Measurements from ENCODE around the gene KCNQ1. TPM values are rescaled to one million over a fixed set of nuclear protein-coding genes. Genes with fewer than 3 reads are reported as not detected.

KCNQ1 gene
- total and polyA plus RNA-seq, 2 of the 13 experiments (the other 11 are each of a cell fraction or from before 2014, with no cell fraction given), result 0.02 to 0.08 TPM

- H3K36me3 ChIP-seq (replicated peaks in 1 of 2; ENCODE audit: control insufficient read depth in 1 of 2, insufficient read depth in 2 of 2, low read length in 2 of 2), result no peaks in the 10 kb centered on the region
- no peak for FAIRE-seq
- intact Hi-C loops (cut with micrococcal nuclease; ENCODE audit: unreplicated experiment), result no loop called here
- BruUV-seq (replicated peaks), result no TSS peak
- in situ Hi-C loops (cut with HindIII; ENCODE audit: extremely low pct_ligation_motif_present, low pct_unique_long_range_greater_than_20kb), result no loop called here
- H3K4me3 ChIP-seq (replicated peaks in 1 of 3; ENCODE audit: insufficient read depth in 1 of 3, low read depth in 2 of 3, low read length in 3 of 3), result no peak overlapping the region
- no peak overlapping the region for H3K4me2 ChIP-seq (ENCODE audit: low read depth, low read length)
- peaks cover 18% of the 10 kb centered on the region for H3K4me1 ChIP-seq (ENCODE audit: insufficient read depth, low read length)
- TF ChIP-seq ZIK1 (CRISPR knock-in tag; IDR thresholded peaks at IDR 0.05; ENCODE audit: borderline replicate concordance, low read depth) (no peak), NFATC3 (CRISPR knock-in tag; IDR thresholded peaks at IDR 0.05) (no peak), RORA (CRISPR knock-in tag; IDR thresholded peaks at IDR 0.05) (no peak), ZNF180 (CRISPR knock-in tag; IDR thresholded peaks at IDR 0.05; ENCODE audit: borderline replicate concordance, low read depth) (no peak), ZNF737 (CRISPR knock-in tag; IDR thresholded peaks at IDR 0.05; ENCODE audit: borderline replicate concordance) (no peak), NR1H2 (CRISPR knock-in tag; IDR thresholded peaks at IDR 0.05; ENCODE audit: borderline replicate concordance, low read depth) (no peak), ZBTB33 (CRISPR knock-in tag; IDR thresholded peaks at IDR 0.05) (peak; percentile 79), AFF4 (CRISPR knock-in tag; IDR thresholded peaks at IDR 0.05) (no peak), ZNF577 (CRISPR knock-in tag; IDR thresholded peaks at IDR 0.05; ENCODE audit: borderline replicate concordance, low read depth) (no peak)
- H3K79me2 ChIP-seq (ENCODE audit: insufficient read depth, low read length), result no peaks in the 10 kb centered on the region
- H3K27ac ChIP-seq (ENCODE audit: extremely low read length, insufficient read depth, low read length), result no peak overlapping the region
- POLR2A ChIA-PET, result no interaction called here
- H4K20me1 ChIP-seq (ENCODE audit: insufficient read depth, low read length), result 0 out of 2 replicates have a peak, but pooled peaks cover 2% of the 10 kb centered on the region
- no peaks in the 10 kb centered on the region for H3K9me3 ChIP-seq (ENCODE audit: low read length)
- peaks cover 25 to 66% of the 10 kb centered on the region in 2 experiments for H3K27me3 ChIP-seq (ENCODE audit: control insufficient read depth in 1 of 2, insufficient read depth in 2 of 2, low read length in 2 of 2)
- CTCF ChIA-PET (ENCODE audit: low intra/inter-chr PET ratio, low total read pairs), result no interaction called here
- no peak overlapping the region for H2AFZ ChIP-seq (ENCODE audit: low read length)
- no peak for DNase-seq (ENCODE audit: low spot score)
- H3K9ac ChIP-seq (ENCODE audit: insufficient read depth, low read depth, low read length), result no peak overlapping the region
- ATAC-seq, result no peak
- WGBS (ENCODE audit: low lambda C conversion rate), result 86% methylated on average over 36 of the region's 71 CpGs
These were observed 346.9 kb downstream of the KCNQ1 start for GRCh38 chr11:2791521-2792380.

Data from HepG2 (cell line).